Transverse colon (tissue), 4 donors: Measurements from ENCODE around the gene CCN6. TPM values are rescaled to one million over a fixed set of nuclear protein-coding genes. Genes with fewer than 3 reads are reported as not detected.

Experiments
- DNase-seq: peaks from one replicate; pipeline ENCODE4 v3.0.0-alpha.2; 2019
- H3K27ac ChIP-seq, 4 donors: fragments of 200-600 bp; sonication (generic); 2 replicates each; pipeline ENCODE4 v1.5.1; 2016 to 2018; ENCODE audit warnings: inconsistent platforms in 4 of 4
- H3K27me3 ChIP-seq: fragments of 200-600 bp; sonication (generic); 2 replicates; pipeline ENCODE4 v1.5.1; 2017; ENCODE audit warnings: inconsistent platforms
- H3K36me3 ChIP-seq, 4 donors: fragments of 200-600 bp; sonication (generic); 2 replicates each; pipeline ENCODE4 v1.5.1; 2017 to 2019; ENCODE audit warnings: inconsistent platforms in 4 of 4
- H3K4me1 ChIP-seq, 4 donors: fragments of 200-600 bp; sonication (generic); 2 replicates each; pipeline ENCODE4 v1.5.1; 2017 to 2020; ENCODE audit warnings: inconsistent platforms in 4 of 4
- H3K4me3 ChIP-seq, 4 donors: fragments of 200-600 bp; sonication (generic); 1 replicate in 1 of 4; 2 replicates in 3 of 4; pipeline versions ENCODE4 v1.5.1 to v1.6.1; 2017 to 2019; ENCODE audit warnings: inconsistent platforms in 4 of 4
- H3K9me3 ChIP-seq, 2 donors: fragments of 200-600 bp; sonication (generic); 2 replicates each; pipeline ENCODE4 v1.5.1; 2017 to 2019; ENCODE audit warnings: inconsistent platforms in 2 of 2
- CTCF ChIP-seq, 5 experiments: fragments of 200-600 bp in 3 of 5; fragments of 450-650 bp in 2 of 5; sonication (generic) in 3 of 5; IDR thresholded peaks; 1 replicate in 2 of 5; 2 replicates in 3 of 5; pipeline ENCODE4 v1.5.1; 2016 to 2017; ENCODE audit warnings: antibody characterized with exemption in 5 of 5, inconsistent platforms in 3 of 5, mild to moderate bottlenecking in 2 of 5, moderate library complexity in 1 of 5
- EP300 ChIP-seq: sonication (generic); formaldehyde crosslinking; IDR thresholded peaks from one replicate; pipeline ENCODE4 v1.6.1; 2017; ENCODE audit warnings: antibody characterized with exemption, low read depth
- POLR2A ChIP-seq: fragments of 450-650 bp; IDR thresholded peaks from one replicate; pipeline ENCODE4 v1.6.1; 2016; ENCODE audit warnings: antibody characterized with exemption, mild to moderate bottlenecking, moderate library complexity
- POLR2AphosphoS5 ChIP-seq, 3 donors: sonication (generic); formaldehyde crosslinking; IDR thresholded peaks; one replicate each; pipeline ENCODE4 v1.6.1; 2016; ENCODE audit warnings: antibody characterized with exemption in 3 of 3
- WGBS, 2 donors: methylation state at CpG; one replicate each; pipeline ENCODE4 v1.1.5; 2018; ENCODE audit warnings: low coverage in 1 of 2; 5-methylcytosine and 5-hydroxymethylcytosine counted together
- in situ Hi-C, 4 donors: fragments of 200-750 bp; cut with MboI; loops; one replicate each; pipeline versions ENCODE4 v1.15.0 to v1.15.1; 2017; ENCODE audit warnings: low sequenced_read_pairs in 3 of 4, low pct_ligation_motif_present in 1 of 4, low pct_unique_long_range_greater_than_20kb in 1 of 4
- intact Hi-C: fragments of 100-400 bp; cut with DNase I; formaldehyde crosslinking; loops from one replicate; pipeline ENCODE4 v1.15.1; 2023; ENCODE audit warnings: low total_unique reads
- total RNA-seq, 4 donors: library from RNA; depleted of rRNA; stranded (reverse); fragments of >200 nt; gene quantifications; one replicate each; pipeline ENCODE4 v1.1.0, GENCODE V29; 2016

CCN6 gene
- total RNA-seq, 4 donors from 2014 or later: not detected

DNA sequence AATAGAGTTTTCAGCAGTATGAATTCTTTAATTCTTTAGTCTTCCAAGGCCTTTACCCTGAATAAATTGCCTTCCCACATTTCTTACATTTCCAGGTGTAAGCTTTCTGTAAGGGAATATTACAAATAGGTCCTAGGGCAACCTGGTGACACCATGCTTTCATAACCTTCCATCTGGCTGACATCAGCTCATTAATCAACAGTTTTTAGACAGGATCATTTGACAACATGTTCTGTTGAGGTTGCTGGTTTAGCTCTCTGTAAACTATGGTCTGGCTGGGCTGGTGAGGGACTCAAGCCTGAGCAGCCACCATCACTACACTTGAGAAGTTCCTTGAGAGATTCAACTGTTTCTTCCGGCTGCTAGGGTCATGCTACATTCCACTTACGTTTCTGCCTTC, 52.7 kb downstream of the CCN6 start:
- no peaks in the 10 kb centered on the region for H3K9me3 ChIP-seq
- in situ Hi-C loops: no loop called here
- intact Hi-C loops: no loop called here
- no peak overlapping the region for H3K4me3 ChIP-seq
- H3K27me3 ChIP-seq: no peaks in the 10 kb centered on the region
- TF ChIP-seq CTCF (IDR thresholded peaks at IDR 0.05) (no peak), EP300 (no peak)
- DNase-seq: no peak
- H3K4me1 ChIP-seq: no peaks in the 10 kb centered on the region
- H3K36me3 ChIP-seq: no peaks in the 10 kb centered on the region
- 60 to 86% methylated on average over 2 of the region's 2 CpGs for WGBS, 2 donors
- H3K27ac ChIP-seq: no peak overlapping the region

DNA sequence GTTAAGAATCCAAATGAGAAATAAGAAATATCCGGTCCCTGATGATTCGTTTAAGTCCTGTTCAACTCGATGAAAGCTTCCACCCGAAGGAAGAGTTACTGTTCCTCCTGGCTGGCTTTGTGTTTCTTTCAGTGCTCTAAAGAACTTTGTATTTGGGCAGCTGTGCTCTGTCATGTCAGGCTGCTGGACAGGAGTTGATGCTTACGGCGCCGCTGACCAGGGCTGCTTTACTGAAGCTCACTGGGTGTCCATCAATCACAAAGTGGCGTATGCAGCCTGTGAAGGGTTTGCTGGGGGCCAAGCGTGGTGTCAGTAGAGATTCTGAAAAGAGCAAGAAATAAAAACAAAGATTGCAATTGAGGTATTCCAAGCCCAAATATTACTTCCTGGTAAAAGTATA, 55.4 kb downstream of the CCN6 start:
- DNase-seq: no peak
- TF ChIP-seq POLR2AphosphoS5 (IDR thresholded peaks at IDR 0.05): no peak
- no peak for TF ChIP-seq POLR2A
- TF ChIP-seq EP300: no peak
- no peak for TF ChIP-seq CTCF (IDR thresholded peaks at IDR 0.05)
- 67 to 77% methylated on average over 4 to 9 of the region's 9 CpGs for whole genome bisulfite sequencing, 2 donors
- Histone ChIP-seq H3K9me3 (no peaks in the 10 kb centered on the region), H3K4me3 (no peak overlapping the region), H3K27me3 (no peaks in the 10 kb centered on the region), H3K36me3 (no peaks in the 10 kb centered on the region), H3K27ac (peak overlapping the region in 2 of 4 donors; percentile 4 to 25), H3K4me1 (no peaks in the 10 kb centered on the region)
- intact Hi-C loops: no loop called here
- in situ Hi-C loops: no loop called here

- 51 to 64% methylated on average over 2 to 3 of the region's 3 CpGs for WGBS, 2 donors
- H3K4me1 ChIP-seq: no peaks in the 10 kb centered on the region
- no peak for DNase-seq
- TF ChIP-seq EP300: no peak
- TF ChIP-seq CTCF (IDR thresholded peaks at IDR 0.05): no peak
- no peak for TF ChIP-seq POLR2A
- TF ChIP-seq POLR2AphosphoS5 (IDR thresholded peaks at IDR 0.05): no peak
- in situ Hi-C loops: no loop called here
- H3K9me3 ChIP-seq: no peaks in the 10 kb centered on the region
- no peak overlapping the region for H3K27ac ChIP-seq
- H3K4me3 ChIP-seq: no peak overlapping the region
- intact Hi-C loops: no loop called here
- no peaks in the 10 kb centered on the region for H3K36me3 ChIP-seq
- H3K27me3 ChIP-seq: no peaks in the 10 kb centered on the region
These were observed 59.5 kb downstream of the CCN6 start for GRCh38 chr6:112113431-112113830.

DNA sequence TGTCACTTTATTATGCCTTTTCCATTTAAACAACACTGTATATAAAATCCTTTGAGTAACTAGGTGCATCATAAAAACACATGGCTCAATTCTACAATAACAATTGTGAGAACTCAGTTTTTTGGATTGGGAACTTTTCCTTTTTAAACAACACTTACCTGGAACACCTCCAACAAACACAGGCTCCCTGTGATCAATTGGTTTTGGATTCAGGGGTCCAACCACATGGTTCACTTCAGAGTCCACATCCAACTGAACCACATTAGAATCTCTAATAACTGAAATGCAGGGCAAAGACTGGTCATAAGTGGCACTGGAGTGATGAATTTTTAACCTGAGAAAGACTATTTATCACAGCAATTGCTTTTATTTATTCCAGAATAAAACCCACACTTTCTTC, 60.0 kb downstream of the CCN6 start:
- Histone ChIP-seq H3K27me3 (no peaks in the 10 kb centered on the region), H3K27ac (no peak overlapping the region), H3K36me3 (peaks cover 0 to 2% (median 0%) of the 10 kb centered on the region in 4 donors), H3K9me3 (no peaks in the 10 kb centered on the region), H3K4me3 (no peak overlapping the region), H3K4me1 (no peaks in the 10 kb centered on the region)
- DNase-seq: no peak
- TF ChIP-seq CTCF (IDR thresholded peaks at IDR 0.05): no peak
- TF ChIP-seq POLR2AphosphoS5 (IDR thresholded peaks at IDR 0.05): no peak
- no peak for TF ChIP-seq POLR2A
- no peak for TF ChIP-seq EP300
- in situ Hi-C loops (no loop called here), intact Hi-C loops (no loop called here)
